H1 (cell line): ENCODE results near the gene NRP2. TPM values are rescaled to one million over a fixed set of nuclear protein-coding genes. Genes with fewer than 3 reads are reported as not detected.

Experiments
- CEBPB ChIP-seq: IDR thresholded peaks from 2 replicates; pipeline ENCODE4 v1.6.1; 2012; ENCODE audit warnings: low read depth, low read length
- EZH2 ChIP-seq: fragments of 200-600 bp; sonication (generic); IDR thresholded peaks from 2 replicates; pipeline ENCODE4 v1.7.1; 2012; ENCODE audit warnings: low read depth, mild to moderate bottlenecking, moderate library complexity, low read length, inconsistent platforms; ENCODE audit not compliant: severe bottlenecking
- HDAC6 ChIP-seq: IDR thresholded peaks from one replicate; pipeline ENCODE4 v1.7.1; 2012; ENCODE audit warnings: low read depth, mild to moderate bottlenecking, inconsistent platforms, low read length, moderate library complexity
- POLR2AphosphoS5 ChIP-seq: IDR thresholded peaks from 2 replicates; pipeline ENCODE4 v1.6.1; 2011; ENCODE audit warnings: low read depth, low read length
- RNF2 ChIP-seq: fragments of 200-900, 300-1000 bp; sonication (generic); IDR thresholded peaks from 2 replicates; pipeline ENCODE4 v1.7.1; 2016; ENCODE audit warnings: borderline replicate concordance, low read depth, mild to moderate bottlenecking, antibody characterized with exemption, low read length; ENCODE audit not compliant: poor library complexity, severe bottlenecking; ENCODE audit errors: missing control alignments
- RXRA ChIP-seq: IDR thresholded peaks from 2 replicates; pipeline ENCODE4 v1.6.1; 2011; ENCODE audit warnings: low read depth, mild to moderate bottlenecking, low read length, moderate library complexity; ENCODE audit not compliant: insufficient read depth
- SP1 ChIP-seq: IDR thresholded peaks from 2 replicates; pipeline ENCODE4 v1.6.1; 2011; ENCODE audit warnings: low read depth, low read length
- polyA plus RNA-seq, 7 experiments: library from polyadenylated mRNA; depleted of rRNA in 3 of 7; stranded (reverse) in 5 of 7; unstranded in 2 of 7; fragments of >200 nt in 5 of 7; fragments of 200-250 nt in 2 of 7; gene quantifications; 1 replicate in 5 of 7; 2 replicates in 1 of 7; 4 replicates in 1 of 7; pipeline versions ENCODE4 v1.2.1 to v1.2.3, GENCODE V29; 2011 to 2013; ENCODE audit warnings: missing spikeins in 2 of 7, mixed read lengths in 2 of 7
- total RNA-seq: library from RNA; stranded (reverse); fragmentation: NEBNext Ultra II Directional; extraction: Animal tissue kit (Norgen Biotek cat#: 25700); gene quantifications from 2 replicates; pipeline ENCODE4 v1.2.1, GENCODE V29; 2021
- TF ChIP-seq, protein P1 (sequence below): fragments of 300-600 bp; sonication (generic); IDR thresholded peaks from 2 replicates; pipeline ENCODE4 v1.7.1; 2012; ENCODE audit warnings: low read length, moderate library complexity, mild to moderate bottlenecking, inconsistent platforms; ENCODE audit not compliant: insufficient replicate concordance
- TF ChIP-seq, protein P2 (sequence below), 3 experiments: IDR thresholded peaks; 1 replicate in 2 of 3; 2 replicates in 1 of 3; pipeline versions ENCODE4 v1.5.1 to v1.6.1; 2011; ENCODE audit warnings: low read length in 3 of 3, mild to moderate bottlenecking in 3 of 3, inconsistent platforms in 2 of 3, low read depth in 1 of 3, moderate library complexity in 1 of 3; ENCODE audit not compliant: insufficient read depth in 1 of 3; ENCODE audit errors: control extremely low read depth in 1 of 3

NRP2 gene
- total and polyA plus RNA-seq, 2 of the 8 experiments (the other 6 are each of a cell fraction or from before 2014, with no cell fraction given): 32.0 to 37.8 TPM

DNA sequence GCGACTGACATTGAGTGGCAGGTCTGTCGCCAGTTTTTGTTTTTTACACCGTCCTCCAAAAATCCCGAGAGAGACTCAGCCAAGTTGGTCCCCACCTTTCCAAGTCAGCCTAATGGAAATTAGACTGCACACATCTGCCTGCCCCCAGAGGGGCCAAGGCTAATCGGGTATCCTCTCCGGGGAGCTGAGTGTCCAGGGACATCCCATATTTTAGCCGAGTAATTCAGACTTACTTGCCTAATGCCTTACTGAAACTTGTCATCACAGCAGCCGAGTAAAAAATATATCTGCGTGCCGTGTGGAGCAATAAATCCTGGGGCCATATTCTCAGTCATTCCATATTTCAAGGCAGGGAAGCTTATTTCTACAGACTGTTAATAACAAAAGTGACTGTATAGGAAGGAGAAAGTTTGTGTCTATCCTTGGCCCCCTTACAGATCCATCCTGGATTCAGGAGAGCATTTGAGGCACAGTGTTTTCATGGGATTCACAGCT lies 38.9 kb upstream of the NRP2 start (continued):
- TF ChIP-seq, protein P1, sequence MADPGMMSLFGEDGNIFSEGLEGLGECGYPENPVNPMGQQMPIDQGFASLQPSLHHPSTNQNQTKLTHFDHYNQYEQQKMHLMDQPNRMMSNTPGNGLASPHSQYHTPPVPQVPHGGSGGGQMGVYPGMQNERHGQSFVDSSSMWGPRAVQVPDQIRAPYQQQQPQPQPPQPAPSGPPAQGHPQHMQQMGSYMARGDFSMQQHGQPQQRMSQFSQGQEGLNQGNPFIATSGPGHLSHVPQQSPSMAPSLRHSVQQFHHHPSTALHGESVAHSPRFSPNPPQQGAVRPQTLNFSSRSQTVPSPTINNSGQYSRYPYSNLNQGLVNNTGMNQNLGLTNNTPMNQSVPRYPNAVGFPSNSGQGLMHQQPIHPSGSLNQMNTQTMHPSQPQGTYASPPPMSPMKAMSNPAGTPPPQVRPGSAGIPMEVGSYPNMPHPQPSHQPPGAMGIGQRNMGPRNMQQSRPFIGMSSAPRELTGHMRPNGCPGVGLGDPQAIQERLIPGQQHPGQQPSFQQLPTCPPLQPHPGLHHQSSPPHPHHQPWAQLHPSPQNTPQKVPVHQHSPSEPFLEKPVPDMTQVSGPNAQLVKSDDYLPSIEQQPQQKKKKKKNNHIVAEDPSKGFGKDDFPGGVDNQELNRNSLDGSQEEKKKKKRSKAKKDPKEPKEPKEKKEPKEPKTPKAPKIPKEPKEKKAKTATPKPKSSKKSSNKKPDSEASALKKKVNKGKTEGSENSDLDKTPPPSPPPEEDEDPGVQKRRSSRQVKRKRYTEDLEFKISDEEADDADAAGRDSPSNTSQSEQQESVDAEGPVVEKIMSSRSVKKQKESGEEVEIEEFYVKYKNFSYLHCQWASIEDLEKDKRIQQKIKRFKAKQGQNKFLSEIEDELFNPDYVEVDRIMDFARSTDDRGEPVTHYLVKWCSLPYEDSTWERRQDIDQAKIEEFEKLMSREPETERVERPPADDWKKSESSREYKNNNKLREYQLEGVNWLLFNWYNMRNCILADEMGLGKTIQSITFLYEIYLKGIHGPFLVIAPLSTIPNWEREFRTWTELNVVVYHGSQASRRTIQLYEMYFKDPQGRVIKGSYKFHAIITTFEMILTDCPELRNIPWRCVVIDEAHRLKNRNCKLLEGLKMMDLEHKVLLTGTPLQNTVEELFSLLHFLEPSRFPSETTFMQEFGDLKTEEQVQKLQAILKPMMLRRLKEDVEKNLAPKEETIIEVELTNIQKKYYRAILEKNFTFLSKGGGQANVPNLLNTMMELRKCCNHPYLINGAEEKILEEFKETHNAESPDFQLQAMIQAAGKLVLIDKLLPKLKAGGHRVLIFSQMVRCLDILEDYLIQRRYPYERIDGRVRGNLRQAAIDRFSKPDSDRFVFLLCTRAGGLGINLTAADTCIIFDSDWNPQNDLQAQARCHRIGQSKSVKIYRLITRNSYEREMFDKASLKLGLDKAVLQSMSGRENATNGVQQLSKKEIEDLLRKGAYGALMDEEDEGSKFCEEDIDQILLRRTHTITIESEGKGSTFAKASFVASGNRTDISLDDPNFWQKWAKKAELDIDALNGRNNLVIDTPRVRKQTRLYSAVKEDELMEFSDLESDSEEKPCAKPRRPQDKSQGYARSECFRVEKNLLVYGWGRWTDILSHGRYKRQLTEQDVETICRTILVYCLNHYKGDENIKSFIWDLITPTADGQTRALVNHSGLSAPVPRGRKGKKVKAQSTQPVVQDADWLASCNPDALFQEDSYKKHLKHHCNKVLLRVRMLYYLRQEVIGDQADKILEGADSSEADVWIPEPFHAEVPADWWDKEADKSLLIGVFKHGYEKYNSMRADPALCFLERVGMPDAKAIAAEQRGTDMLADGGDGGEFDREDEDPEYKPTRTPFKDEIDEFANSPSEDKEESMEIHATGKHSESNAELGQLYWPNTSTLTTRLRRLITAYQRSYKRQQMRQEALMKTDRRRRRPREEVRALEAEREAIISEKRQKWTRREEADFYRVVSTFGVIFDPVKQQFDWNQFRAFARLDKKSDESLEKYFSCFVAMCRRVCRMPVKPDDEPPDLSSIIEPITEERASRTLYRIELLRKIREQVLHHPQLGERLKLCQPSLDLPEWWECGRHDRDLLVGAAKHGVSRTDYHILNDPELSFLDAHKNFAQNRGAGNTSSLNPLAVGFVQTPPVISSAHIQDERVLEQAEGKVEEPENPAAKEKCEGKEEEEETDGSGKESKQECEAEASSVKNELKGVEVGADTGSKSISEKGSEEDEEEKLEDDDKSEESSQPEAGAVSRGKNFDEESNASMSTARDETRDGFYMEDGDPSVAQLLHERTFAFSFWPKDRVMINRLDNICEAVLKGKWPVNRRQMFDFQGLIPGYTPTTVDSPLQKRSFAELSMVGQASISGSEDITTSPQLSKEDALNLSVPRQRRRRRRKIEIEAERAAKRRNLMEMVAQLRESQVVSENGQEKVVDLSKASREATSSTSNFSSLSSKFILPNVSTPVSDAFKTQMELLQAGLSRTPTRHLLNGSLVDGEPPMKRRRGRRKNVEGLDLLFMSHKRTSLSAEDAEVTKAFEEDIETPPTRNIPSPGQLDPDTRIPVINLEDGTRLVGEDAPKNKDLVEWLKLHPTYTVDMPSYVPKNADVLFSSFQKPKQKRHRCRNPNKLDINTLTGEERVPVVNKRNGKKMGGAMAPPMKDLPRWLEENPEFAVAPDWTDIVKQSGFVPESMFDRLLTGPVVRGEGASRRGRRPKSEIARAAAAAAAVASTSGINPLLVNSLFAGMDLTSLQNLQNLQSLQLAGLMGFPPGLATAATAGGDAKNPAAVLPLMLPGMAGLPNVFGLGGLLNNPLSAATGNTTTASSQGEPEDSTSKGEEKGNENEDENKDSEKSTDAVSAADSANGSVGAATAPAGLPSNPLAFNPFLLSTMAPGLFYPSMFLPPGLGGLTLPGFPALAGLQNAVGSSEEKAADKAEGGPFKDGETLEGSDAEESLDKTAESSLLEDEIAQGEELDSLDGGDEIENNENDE: no peak
- no peak for TF ChIP-seq RXRA
- no peak for TF ChIP-seq POLR2AphosphoS5
- TF ChIP-seq CEBPB: no peak
- no peak for TF ChIP-seq RNF2
- TF ChIP-seq EZH2: no peak
- no peak for TF ChIP-seq HDAC6
- TF ChIP-seq, protein P2, sequence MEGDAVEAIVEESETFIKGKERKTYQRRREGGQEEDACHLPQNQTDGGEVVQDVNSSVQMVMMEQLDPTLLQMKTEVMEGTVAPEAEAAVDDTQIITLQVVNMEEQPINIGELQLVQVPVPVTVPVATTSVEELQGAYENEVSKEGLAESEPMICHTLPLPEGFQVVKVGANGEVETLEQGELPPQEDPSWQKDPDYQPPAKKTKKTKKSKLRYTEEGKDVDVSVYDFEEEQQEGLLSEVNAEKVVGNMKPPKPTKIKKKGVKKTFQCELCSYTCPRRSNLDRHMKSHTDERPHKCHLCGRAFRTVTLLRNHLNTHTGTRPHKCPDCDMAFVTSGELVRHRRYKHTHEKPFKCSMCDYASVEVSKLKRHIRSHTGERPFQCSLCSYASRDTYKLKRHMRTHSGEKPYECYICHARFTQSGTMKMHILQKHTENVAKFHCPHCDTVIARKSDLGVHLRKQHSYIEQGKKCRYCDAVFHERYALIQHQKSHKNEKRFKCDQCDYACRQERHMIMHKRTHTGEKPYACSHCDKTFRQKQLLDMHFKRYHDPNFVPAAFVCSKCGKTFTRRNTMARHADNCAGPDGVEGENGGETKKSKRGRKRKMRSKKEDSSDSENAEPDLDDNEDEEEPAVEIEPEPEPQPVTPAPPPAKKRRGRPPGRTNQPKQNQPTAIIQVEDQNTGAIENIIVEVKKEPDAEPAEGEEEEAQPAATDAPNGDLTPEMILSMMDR (IDR thresholded peaks at IDR 0.05; ENCODE audit: control extremely low read depth in 1 of 3, insufficient read depth in 1 of 3, low read depth in 1 of 3, low read length in 3 of 3): no peak
- TF ChIP-seq SP1: no peak
